ENCODE data around the gene PRKG1. TPM values are rescaled to one million over a fixed set of nuclear protein-coding genes. Genes with fewer than 3 reads are reported as not detected.

Gene PRKG1
- total RNA-seq, 4 donors from 2014 or later = 24.0 to 89.1 (median 45.7) TPM

DNA sequence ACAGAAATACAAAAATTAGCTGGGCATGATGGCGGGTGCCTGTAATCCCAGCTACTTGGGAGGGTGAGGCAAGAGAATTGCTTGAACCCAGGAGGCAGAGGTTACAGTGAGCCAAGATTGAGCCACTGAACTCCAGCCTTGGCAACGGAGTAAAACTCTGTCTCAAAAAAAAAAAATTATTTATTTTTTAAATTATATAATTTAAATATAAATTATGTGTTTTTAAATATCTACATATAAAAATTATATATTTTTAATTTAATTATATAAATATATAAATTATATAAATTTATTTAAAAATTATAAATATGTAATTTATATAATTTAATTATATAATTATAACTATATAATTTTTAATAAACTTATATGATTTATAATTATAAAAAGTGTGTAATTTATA, 51.2 kb downstream of the PRKG1 start:
- no peaks in the 10 kb centered on the region for H3K36me3 ChIP-seq
- DNase-seq = no peak
- H3K4me1 ChIP-seq = no peaks in the 10 kb centered on the region
- H3K27me3 ChIP-seq = no peaks in the 10 kb centered on the region
- no peak overlapping the region for H3K27ac ChIP-seq
- no peak for TF ChIP-seq POLR2A (IDR thresholded peaks at IDR 0.05)
- H3K9me3 ChIP-seq = no peaks in the 10 kb centered on the region
- no peak overlapping the region for H3K4me3 ChIP-seq

DNA sequence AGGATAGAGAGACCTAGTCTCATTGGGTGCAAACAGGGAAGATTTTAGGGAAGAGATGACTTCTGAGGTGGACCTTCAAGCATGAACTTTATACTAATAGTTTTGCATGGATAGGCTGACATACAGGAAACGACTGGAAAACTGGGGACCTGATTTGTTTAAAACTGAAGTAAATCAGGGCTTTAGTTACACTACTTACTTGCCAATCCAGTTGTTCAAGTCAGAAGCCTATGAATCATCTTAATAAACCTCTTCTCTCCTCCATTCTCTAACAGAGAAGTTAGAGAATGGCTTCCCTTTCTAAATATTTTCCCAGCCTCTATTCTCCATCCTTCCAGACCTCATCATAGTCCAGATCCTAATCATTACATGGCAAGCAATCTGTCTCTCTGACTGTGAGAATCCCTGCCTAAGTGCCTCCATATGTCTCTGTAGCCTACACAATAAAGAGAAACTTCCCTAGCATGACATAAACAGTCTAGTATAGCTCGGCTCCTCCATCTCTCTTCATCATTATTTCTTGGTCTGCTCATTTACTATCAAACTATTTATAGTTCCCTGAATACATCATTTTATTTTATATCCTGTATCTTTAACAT, 55.8 kb downstream of the PRKG1 start:
- TF ChIP-seq, protein P1, sequence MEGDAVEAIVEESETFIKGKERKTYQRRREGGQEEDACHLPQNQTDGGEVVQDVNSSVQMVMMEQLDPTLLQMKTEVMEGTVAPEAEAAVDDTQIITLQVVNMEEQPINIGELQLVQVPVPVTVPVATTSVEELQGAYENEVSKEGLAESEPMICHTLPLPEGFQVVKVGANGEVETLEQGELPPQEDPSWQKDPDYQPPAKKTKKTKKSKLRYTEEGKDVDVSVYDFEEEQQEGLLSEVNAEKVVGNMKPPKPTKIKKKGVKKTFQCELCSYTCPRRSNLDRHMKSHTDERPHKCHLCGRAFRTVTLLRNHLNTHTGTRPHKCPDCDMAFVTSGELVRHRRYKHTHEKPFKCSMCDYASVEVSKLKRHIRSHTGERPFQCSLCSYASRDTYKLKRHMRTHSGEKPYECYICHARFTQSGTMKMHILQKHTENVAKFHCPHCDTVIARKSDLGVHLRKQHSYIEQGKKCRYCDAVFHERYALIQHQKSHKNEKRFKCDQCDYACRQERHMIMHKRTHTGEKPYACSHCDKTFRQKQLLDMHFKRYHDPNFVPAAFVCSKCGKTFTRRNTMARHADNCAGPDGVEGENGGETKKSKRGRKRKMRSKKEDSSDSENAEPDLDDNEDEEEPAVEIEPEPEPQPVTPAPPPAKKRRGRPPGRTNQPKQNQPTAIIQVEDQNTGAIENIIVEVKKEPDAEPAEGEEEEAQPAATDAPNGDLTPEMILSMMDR (IDR thresholded peaks at IDR 0.05) = no peak
- TF ChIP-seq POLR2A (IDR thresholded peaks at IDR 0.05) = no peak
- DNase-seq = no peak

DNA sequence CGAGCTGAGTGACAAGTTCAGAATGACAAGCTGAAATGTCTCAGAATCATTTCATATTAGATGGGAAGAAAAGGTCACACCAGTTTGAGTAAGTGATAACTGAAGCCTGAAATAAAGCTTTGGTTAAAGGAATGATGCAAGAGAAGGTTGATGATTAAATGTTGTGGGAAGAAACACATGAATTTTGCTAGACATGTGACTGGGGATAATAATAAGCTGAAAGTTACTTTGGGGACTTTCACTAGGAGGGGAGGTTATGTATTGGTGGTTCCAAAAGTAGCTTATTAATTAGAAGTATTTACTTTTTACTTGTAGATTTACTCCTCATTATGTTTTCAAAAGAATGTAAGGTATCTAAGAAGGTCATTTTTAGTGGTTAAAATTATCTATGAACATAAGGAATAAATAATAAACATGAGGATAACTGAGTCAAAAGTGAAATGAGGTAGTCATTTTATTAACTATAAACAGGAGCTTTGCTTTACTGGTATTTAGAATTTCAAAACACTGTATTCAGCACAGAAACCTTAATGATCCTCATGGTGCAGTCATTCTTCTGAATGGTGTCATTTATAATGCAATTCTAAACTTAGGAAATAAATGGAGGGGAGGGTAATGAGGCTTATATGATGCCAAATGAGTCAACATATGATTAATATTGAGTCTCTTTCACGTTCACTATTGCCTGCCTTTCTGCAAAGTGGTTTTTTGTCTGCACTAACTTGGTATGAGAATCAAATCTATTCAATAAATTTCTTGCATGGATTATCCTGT, 63.7 kb downstream of the PRKG1 start:
- Histone ChIP-seq H3K27ac (no peak overlapping the region), H3K4me3 (no peak overlapping the region), H3K27me3 (no peaks in the 10 kb centered on the region), H3K4me1 (no peaks in the 10 kb centered on the region), H3K9me3 (no peaks in the 10 kb centered on the region), H3K36me3 (no peaks in the 10 kb centered on the region)
- no peak for DNase-seq
- TF ChIP-seq, protein P1 (IDR thresholded peaks at IDR 0.05) = no peak
- TF ChIP-seq POLR2A (IDR thresholded peaks at IDR 0.05) = no peak

More for the DNA sequence above, 55.8 kb downstream of the PRKG1 start:
- no peaks in the 10 kb centered on the region for H3K27me3 ChIP-seq
- H3K4me3 ChIP-seq = no peak overlapping the region
- no peaks in the 10 kb centered on the region for H3K9me3 ChIP-seq
- H3K36me3 ChIP-seq = no peaks in the 10 kb centered on the region
- no peaks in the 10 kb centered on the region for H3K4me1 ChIP-seq
- no peak overlapping the region for H3K27ac ChIP-seq

DNA sequence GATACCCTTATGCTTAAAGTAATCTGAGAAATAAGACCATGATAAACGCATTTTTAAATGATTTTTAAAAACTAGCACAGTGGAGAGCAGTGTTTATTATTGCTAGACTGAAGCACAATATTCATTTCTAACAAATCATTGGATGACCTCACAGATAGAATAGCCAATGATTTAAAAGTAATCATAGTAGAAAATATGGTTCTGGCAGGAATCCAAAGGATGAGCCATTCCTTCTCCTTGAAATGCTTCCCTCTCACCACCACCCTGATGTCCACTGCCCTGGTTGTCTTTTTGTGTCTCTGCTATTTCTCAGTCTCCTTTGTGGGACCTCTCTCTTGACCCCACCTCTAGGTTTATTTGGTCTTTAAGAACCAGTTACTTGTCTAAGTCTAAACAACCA, 64.9 kb downstream of the PRKG1 start:
- Histone ChIP-seq H3K36me3 (no peaks in the 10 kb centered on the region), H3K27me3 (no peaks in the 10 kb centered on the region), H3K27ac (no peak overlapping the region), H3K4me3 (no peak overlapping the region), H3K9me3 (no peaks in the 10 kb centered on the region), H3K4me1 (no peaks in the 10 kb centered on the region)
- TF ChIP-seq, protein P1 (IDR thresholded peaks at IDR 0.05) = no peak
- TF ChIP-seq POLR2A (IDR thresholded peaks at IDR 0.05) = no peak
- no peak for DNase-seq

DNA sequence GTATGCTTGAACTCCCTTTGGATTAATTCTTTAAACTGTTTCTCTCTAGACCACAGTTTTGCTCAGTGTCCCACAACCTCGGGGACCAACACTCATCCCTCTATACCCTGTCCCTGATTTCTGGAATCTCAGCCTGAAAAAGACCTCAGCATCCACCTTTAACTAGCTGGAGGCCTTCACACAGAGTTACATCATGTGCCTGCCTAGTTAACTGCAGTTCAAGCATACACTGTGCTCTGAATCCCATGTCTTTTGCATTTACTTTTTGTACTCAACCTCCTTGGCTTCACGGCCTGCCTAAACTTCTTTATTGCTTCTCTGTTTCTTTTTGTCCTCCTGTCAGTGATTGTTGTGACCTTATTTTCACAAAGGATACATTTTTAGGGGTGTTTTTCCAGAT, 66.7 kb downstream of the PRKG1 start:
- Histone ChIP-seq H3K4me1 (no peaks in the 10 kb centered on the region), H3K27me3 (no peaks in the 10 kb centered on the region), H3K27ac (no peak overlapping the region), H3K4me3 (no peak overlapping the region), H3K9me3 (no peaks in the 10 kb centered on the region), H3K36me3 (no peaks in the 10 kb centered on the region)
- TF ChIP-seq, protein P1 (IDR thresholded peaks at IDR 0.05) = no peak
- no peak for TF ChIP-seq POLR2A (IDR thresholded peaks at IDR 0.05)
- DNase-seq = no peak

DNA sequence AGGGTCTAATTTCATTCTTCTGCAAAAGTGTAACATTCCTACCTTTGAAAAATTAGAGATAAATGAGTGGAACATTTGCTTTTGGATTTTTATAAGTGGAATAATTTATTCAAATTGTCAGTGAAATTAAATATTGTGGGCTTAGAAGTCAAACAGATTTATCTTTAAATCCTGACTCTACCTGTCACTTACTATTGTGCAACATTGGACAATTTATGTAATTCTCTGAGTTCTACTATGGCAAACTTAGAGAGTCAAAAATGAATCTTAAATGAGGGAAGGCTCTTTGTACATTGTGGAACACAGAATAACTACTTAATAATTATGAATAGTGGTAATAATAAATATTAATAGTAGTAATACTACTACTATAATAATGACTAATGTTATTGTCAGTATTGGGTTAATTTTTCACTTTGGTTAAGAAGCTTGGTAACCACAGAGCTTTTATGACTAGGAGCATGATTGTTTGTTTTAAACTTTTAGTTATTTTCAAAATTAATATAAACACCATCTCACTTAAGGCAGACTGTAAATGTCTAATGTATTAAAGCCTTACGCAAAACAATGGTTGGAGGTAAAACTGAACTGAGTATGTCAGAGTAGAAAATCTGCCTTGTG, 70.0 kb downstream of the PRKG1 start:
- Histone ChIP-seq H3K27me3 (no peaks in the 10 kb centered on the region), H3K4me3 (no peak overlapping the region), H3K36me3 (no peaks in the 10 kb centered on the region), H3K27ac (no peak overlapping the region), H3K9me3 (no peaks in the 10 kb centered on the region), H3K4me1 (no peaks in the 10 kb centered on the region)
- DNase-seq = no peak
- TF ChIP-seq, protein P1 (IDR thresholded peaks at IDR 0.05) = no peak
- TF ChIP-seq POLR2A (IDR thresholded peaks at IDR 0.05) = no peak

All from Peyer's patch (tissue), 4 donors.